CD8-positive, alpha-beta memory T cell (primary cell): ENCODE measurements around the gene AVEN. TPM values are rescaled to one million over a fixed set of nuclear protein-coding genes. Genes with fewer than 3 reads are reported as not detected.

Experiments used
- CTCF ChIA-PET: fragments of 350-600 bp; sonication (Branson Sonifier 250); formaldehyde crosslinking; loops from one replicate; lab custom pipeline; 2021; ENCODE audit warnings: antibody characterized with exemption; lab: Charles Lee
- POLR2A ChIA-PET: fragments of 350-600 bp; sonication (Branson Sonifier 250); formaldehyde crosslinking; loops from one replicate; lab custom pipeline; 2021; ENCODE audit warnings: antibody characterized with exemption; lab: Charles Lee
- DNase-seq, 5 donors: peaks; one replicate each; pipeline versions ENCODE4 v3.0.0 to v3.0.0-alpha.2; 2020 to 2022; ENCODE audit warnings: mixed read lengths in 1 of 5
- H3K27ac ChIP-seq: one replicate; pipeline ENCODE4 v1.7.0; 2013; ENCODE audit warnings: low read depth, mild to moderate bottlenecking, low read length, moderate library complexity
- H3K27me3 ChIP-seq: 2 replicates; pipeline ENCODE4 v1.7.0; 2013; ENCODE audit warnings: low read length, mild to moderate bottlenecking; ENCODE audit not compliant: insufficient read depth, poor library complexity, severe bottlenecking
- H3K36me3 ChIP-seq: 2 replicates; pipeline ENCODE4 v1.7.0; 2013; ENCODE audit warnings: mild to moderate bottlenecking, low read length, moderate library complexity; ENCODE audit not compliant: insufficient read depth
- H3K4me1 ChIP-seq: 2 replicates; pipeline ENCODE4 v1.7.0; 2013; ENCODE audit warnings: mild to moderate bottlenecking, low read length, moderate library complexity; ENCODE audit not compliant: insufficient read depth
- H3K4me3 ChIP-seq: 2 replicates; pipeline ENCODE4 v1.7.0; 2013; ENCODE audit warnings: mild to moderate bottlenecking, low read length
- H3K9me3 ChIP-seq: 2 replicates; pipeline ENCODE4 v1.7.0; 2013; ENCODE audit warnings: mild to moderate bottlenecking, low read length
- H3K27ac Mint-ChIP-seq, 8 donors: one replicate each; pipeline ENCODE4 v1.8.0; 2020 to 2021; ENCODE audit warnings: mixed read lengths in 8 of 8, mild to moderate bottlenecking in 6 of 8, inconsistent platforms in 3 of 8, moderate library complexity in 3 of 8
- H3K27me3 Mint-ChIP-seq, 2 donors: one replicate each; pipeline ENCODE4 v1.8.0; 2020 to 2021; ENCODE audit warnings: mixed read lengths in 2 of 2, mild to moderate bottlenecking in 1 of 2, moderate library complexity in 1 of 2
- H3K36me3 Mint-ChIP-seq, 3 donors: one replicate each; pipeline ENCODE4 v1.8.0; 2020 to 2021; ENCODE audit warnings: mixed read lengths in 3 of 3, inconsistent platforms in 1 of 3, mild to moderate bottlenecking in 1 of 3
- H3K4me1 Mint-ChIP-seq, 3 donors: one replicate each; pipeline ENCODE4 v1.8.0; 2020 to 2021; ENCODE audit warnings: mixed read lengths in 3 of 3, inconsistent platforms in 1 of 3, mild to moderate bottlenecking in 1 of 3
- H3K4me3 Mint-ChIP-seq, 7 donors: one replicate each; pipeline ENCODE4 v1.8.0; 2020 to 2021; ENCODE audit warnings: mixed read lengths in 7 of 7, mild to moderate bottlenecking in 6 of 7, moderate library complexity in 4 of 7, inconsistent platforms in 2 of 7
- H3K9me3 Mint-ChIP-seq, 5 donors: one replicate each; pipeline ENCODE4 v1.8.0; 2020 to 2022; ENCODE audit warnings: mixed read lengths in 5 of 5, mild to moderate bottlenecking in 3 of 5, moderate library complexity in 2 of 5, inconsistent platforms in 1 of 5
- polyA plus RNA-seq: library from polyadenylated mRNA; unstranded; fragments of 300-500 nt; fragmentation: Illumina TruSeq; gene quantifications from one replicate; pipeline ENCODE4 v1.2.3, GENCODE V29; 2021
- total RNA-seq, 2 experiments: library from RNA; stranded (reverse); gene quantifications; one replicate each; pipeline ENCODE4 v1.2.3, GENCODE V29; 2021

AVEN gene
- total and polyA plus RNA-seq, 3 experiments from 2014 or later, result 9.6 to 24.6 (median 23.0) TPM

- H3K36me3 ChIP-seq, result no peaks in the 10 kb centered on the region
- H3K4me1 ChIP-seq, result no peaks in the 10 kb centered on the region
- ChIA-PET POLR2A (no interaction called here), CTCF (interaction anchor here (0.7 kb wide), 1 partner anchor 522 kb away, joined by 3 read pairs; no protein-coding TSS in a partner anchor)
- DNase-seq, result no peak
- no peak overlapping the region for H3K4me3 Mint-ChIP-seq
- no peaks in the 10 kb centered on the region for H3K9me3 ChIP-seq
- no peaks in the 10 kb centered on the region for H3K27me3 ChIP-seq
- H3K27me3 Mint-ChIP-seq, result no peaks in the 10 kb centered on the region
- H3K27ac ChIP-seq, result no peak overlapping the region
- H3K9me3 Mint-ChIP-seq, result no peaks in the 10 kb centered on the region
- H3K4me3 ChIP-seq, result no peak overlapping the region
- no peaks in the 10 kb centered on the region for H3K36me3 Mint-ChIP-seq
- H3K27ac Mint-ChIP-seq, result peak overlapping the region in 1 of 8 donors; percentile 29
- peaks cover 3 to 5% (median 4%) of the 10 kb centered on the region in 3 donors for H3K4me1 Mint-ChIP-seq
Observed at GRCh38 chr15:34065941-34066340, 26.9 kb upstream of the AVEN start.

GRCh38 chr15:34065261-34065660 is 26.3 kb upstream of the AVEN start:
- Mint-ChIP-seq H3K36me3 (no peaks in the 10 kb centered on the region), H3K27ac (peak overlapping the region in 2 of 8 donors; percentile 21 to 61), H3K27me3 (no peaks in the 10 kb centered on the region), H3K4me1 (peaks cover 3 to 5% (median 4%) of the 10 kb centered on the region in 3 donors), H3K4me3 (no peak overlapping the region), H3K9me3 (no peaks in the 10 kb centered on the region)
- DNase-seq, result no peak
- no peaks in the 10 kb centered on the region for H3K36me3 ChIP-seq
- no peak overlapping the region for H3K27ac ChIP-seq
- no peaks in the 10 kb centered on the region for H3K27me3 ChIP-seq
- no peaks in the 10 kb centered on the region for H3K9me3 ChIP-seq
- H3K4me1 ChIP-seq, result no peaks in the 10 kb centered on the region
- CTCF ChIA-PET, result interaction anchor here (0.7 to 1.9 kb wide), 2 partner anchors 34 to 523 kb away, joined by 3 to 4 read pairs; no protein-coding TSS in a partner anchor
- no peak overlapping the region for H3K4me3 ChIP-seq
- POLR2A ChIA-PET, result no interaction called here

- peak overlapping the region in 3 of 8 donors; percentile 61 to 81 (median 76) for H3K27ac Mint-ChIP-seq
- H3K27me3 Mint-ChIP-seq, result peaks cover 0 to 1% of the 10 kb centered on the region in 2 donors
- no peak for DNase-seq
- no peaks in the 10 kb centered on the region for H3K36me3 Mint-ChIP-seq
- H3K4me3 Mint-ChIP-seq, result no peak overlapping the region
- Histone ChIP-seq H3K27ac (no peak overlapping the region), H3K9me3 (no peaks in the 10 kb centered on the region), H3K4me3 (no peak overlapping the region), H3K36me3 (no peaks in the 10 kb centered on the region), H3K4me1 (no peaks in the 10 kb centered on the region), H3K27me3 (no peaks in the 10 kb centered on the region)
- ChIA-PET POLR2A (no interaction called here), CTCF (interaction anchor here (1.9 to 8.5 kb wide), 2 partner anchors 35 to 145 kb away, joined by 4 to 75 read pairs; partner anchors contain the start of gene KATNBL1)
- H3K9me3 Mint-ChIP-seq, result no peaks in the 10 kb centered on the region
- peaks cover 3 to 5% (median 4%) of the 10 kb centered on the region in 3 donors for H3K4me1 Mint-ChIP-seq
Observed at GRCh38 chr15:34064438-34064837, 25.4 kb upstream of the AVEN start.

- ChIA-PET CTCF (interaction anchor here (1.4 to 8.5 kb wide), 3 partner anchors 37 to 862 kb away, joined by 3 to 75 read pairs (median 4); partner anchors contain the start of gene KATNBL1), POLR2A (no interaction called here)
- no peaks in the 10 kb centered on the region for H3K4me1 ChIP-seq
Observed at GRCh38 chr15:34059946-34060345, 20.9 kb upstream of the AVEN start.

GRCh38 chr15:34059476-34059875 is 20.5 kb upstream of the AVEN start:
- no peaks in the 10 kb centered on the region for H3K4me1 ChIP-seq
- peaks cover 0 to 2% of the 10 kb centered on the region in 2 donors for H3K27me3 Mint-ChIP-seq
- H3K9me3 ChIP-seq, result no peaks in the 10 kb centered on the region
- CTCF ChIA-PET, result interaction anchor here (8.5 kb wide), 1 partner anchor 150 kb away, joined by 75 read pairs; the partner anchor contains the start of gene KATNBL1
- H3K4me3 Mint-ChIP-seq, result no peak overlapping the region
- H3K36me3 ChIP-seq, result no peaks in the 10 kb centered on the region
- DNase-seq, result no peak
- no peaks in the 10 kb centered on the region for H3K27me3 ChIP-seq
- peaks cover 3 to 5% (median 4%) of the 10 kb centered on the region in 3 donors for H3K4me1 Mint-ChIP-seq
- no peaks in the 10 kb centered on the region for H3K36me3 Mint-ChIP-seq
- H3K27ac ChIP-seq, result no peak overlapping the region
- no peak overlapping the region for H3K27ac Mint-ChIP-seq
- POLR2A ChIA-PET, result no interaction called here
- H3K9me3 Mint-ChIP-seq, result no peaks in the 10 kb centered on the region
- H3K4me3 ChIP-seq, result no peak overlapping the region

More at GRCh38 chr15:34059946-34060345, 20.9 kb upstream of the AVEN start:
- peaks cover 0 to 2% of the 10 kb centered on the region in 2 donors for H3K27me3 Mint-ChIP-seq
- Histone ChIP-seq H3K4me3 (no peak overlapping the region), H3K9me3 (no peaks in the 10 kb centered on the region), H3K27ac (no peak overlapping the region), H3K36me3 (no peaks in the 10 kb centered on the region), H3K27me3 (no peaks in the 10 kb centered on the region)
- H3K4me1 Mint-ChIP-seq, result peaks cover 3 to 5% (median 4%) of the 10 kb centered on the region in 3 donors
- H3K9me3 Mint-ChIP-seq, result no peaks in the 10 kb centered on the region
- no peak for DNase-seq
- H3K36me3 Mint-ChIP-seq, result no peaks in the 10 kb centered on the region
- no peak overlapping the region for H3K27ac Mint-ChIP-seq
- H3K4me3 Mint-ChIP-seq, result no peak overlapping the region

GRCh38 chr15:34056911-34057310 is 17.9 kb upstream of the AVEN start:
- H3K27me3 Mint-ChIP-seq, result peaks cover 0 to 2% of the 10 kb centered on the region in 2 donors
- Histone ChIP-seq H3K9me3 (no peaks in the 10 kb centered on the region), H3K27ac (no peak overlapping the region), H3K4me3 (no peak overlapping the region), H3K4me1 (no peaks in the 10 kb centered on the region), H3K36me3 (no peaks in the 10 kb centered on the region), H3K27me3 (no peaks in the 10 kb centered on the region)
- no peak overlapping the region for H3K27ac Mint-ChIP-seq
- no peak for DNase-seq
- CTCF ChIA-PET, result interaction anchor here (8.5 kb wide), 1 partner anchor 152 kb away, joined by 75 read pairs; the partner anchor contains the start of gene KATNBL1
- H3K9me3 Mint-ChIP-seq, result peaks cover 0 to 5% (median 1%) of the 10 kb centered on the region in 5 donors
- POLR2A ChIA-PET, result interaction anchor here (0.6 kb wide), 1 partner anchor 173 kb away, joined by 3 read pairs; no protein-coding TSS in a partner anchor
- H3K4me3 Mint-ChIP-seq, result no peak overlapping the region
- H3K4me1 Mint-ChIP-seq, result peaks cover 1 to 3% (median 2%) of the 10 kb centered on the region in 3 donors
- peaks cover 0 to 6% (median 0%) of the 10 kb centered on the region in 3 donors for H3K36me3 Mint-ChIP-seq

GRCh38 chr15:34055868-34056595 is 17.0 kb upstream of the AVEN start:
- H3K27ac Mint-ChIP-seq, result peak overlapping the region in 1 of 8 donors; percentile 4
- Histone ChIP-seq H3K27ac (no peak overlapping the region), H3K4me3 (no peak overlapping the region), H3K36me3 (no peaks in the 10 kb centered on the region), H3K27me3 (no peaks in the 10 kb centered on the region), H3K9me3 (no peaks in the 10 kb centered on the region), H3K4me1 (no peaks in the 10 kb centered on the region)
- H3K4me3 Mint-ChIP-seq, result no peak overlapping the region
- ChIA-PET CTCF (no interaction called here), POLR2A (no interaction called here)
- H3K4me1 Mint-ChIP-seq, result no peaks in the 10 kb centered on the region
- H3K36me3 Mint-ChIP-seq, result peaks cover 3 to 15% (median 3%) of the 10 kb centered on the region in 3 donors
- H3K27me3 Mint-ChIP-seq, result peaks cover 3 to 6% of the 10 kb centered on the region in 2 donors
- H3K9me3 Mint-ChIP-seq, result peaks cover 8 to 13% (median 8%) of the 10 kb centered on the region in 5 donors
- DNase-seq, result no peak
